A673 (cell line): ENCODE results near the gene PALM2AKAP2.

Source experiments
- CTCF ChIP-seq: fragments of 300-800, 200-600 bp; sonication (generic); conservative IDR thresholded peaks from 2 replicates; pipeline ENCODE4 v1.5.1; 2017; ENCODE audit warnings: low read depth, mild to moderate bottlenecking, antibody characterized with exemption, low read length, moderate library complexity, mixed read lengths
- EZH2 ChIP-seq: fragments of 200-600 bp; sonication (generic); IDR thresholded peaks from 2 replicates; pipeline ENCODE4 v1.6.1; 2017; ENCODE audit warnings: borderline replicate concordance, low read depth, mild to moderate bottlenecking, mixed read lengths, antibody characterized with exemption, low read length; ENCODE audit not compliant: poor library complexity, severe bottlenecking

DNA sequence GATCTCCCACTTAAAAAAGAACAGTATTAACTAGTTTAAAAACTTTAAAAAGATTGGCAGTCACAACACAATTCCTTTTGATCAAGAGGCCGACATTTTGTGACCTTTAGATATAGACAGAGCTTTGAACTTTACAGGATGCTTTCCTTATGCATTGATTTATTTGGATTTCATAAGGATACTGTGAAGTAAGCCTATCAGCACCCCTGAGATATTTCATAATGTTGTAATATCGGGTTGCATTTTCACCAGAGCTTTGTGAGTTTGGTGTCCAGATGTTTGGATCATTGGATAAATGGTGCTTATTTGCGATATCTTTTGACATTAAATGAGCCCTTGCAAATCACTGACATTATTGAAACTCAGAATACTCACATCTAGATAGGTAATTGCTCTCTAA lies 7.7 kb downstream of the PALM2AKAP2 start:
- no peak for TF ChIP-seq CTCF
- TF ChIP-seq EZH2: no peak
